ENCODE results near the gene CADM4. TPM values are rescaled to one million over a fixed set of nuclear protein-coding genes. Genes with fewer than 3 reads are reported as not detected.
A peak's percentile ranks its signal among the peaks of the same experiment; 100 is the strongest.

Gene CADM4
- total RNA-seq, 1 donor from 2014 or later: 6.9 TPM

GRCh38 chr19:43643326-43643725 is 3.7 kb upstream of the CADM4 start:
- intact Hi-C loops (cut with micrococcal nuclease): no loop called here
- TF ChIP-seq CTCF (IDR thresholded peaks at IDR 0.05; ENCODE audit: borderline replicate concordance): no peak

GRCh38 chr19:43642531-43642930 is 2.9 kb upstream of the CADM4 start:
- H3K27ac ChIP-seq (replicated peaks): no peak overlapping the region
- no peak for DNase-seq

More at GRCh38 chr19:43643326-43643725, 3.7 kb upstream of the CADM4 start:
- no peak overlapping the region for H3K27ac ChIP-seq (replicated peaks)
- no peak for DNase-seq
- no peaks in the 10 kb centered on the region for H3K9me3 ChIP-seq (replicated peaks)
- H3K36me3 ChIP-seq: peaks cover 21% of the 10 kb centered on the region
- peaks cover 8% of the 10 kb centered on the region for H3K4me1 ChIP-seq
- peaks cover 26% of the 10 kb centered on the region for H3K27me3 ChIP-seq (ENCODE audit: low read depth)
- no peak overlapping the region for H3K4me3 ChIP-seq

GRCh38 chr19:43641333-43641732 is 1.7 kb upstream of the CADM4 start:
- no peak for DNase-seq
- H3K9me3 ChIP-seq (replicated peaks): no peaks in the 10 kb centered on the region
- peaks cover 8% of the 10 kb centered on the region for H3K4me1 ChIP-seq
- no peak for TF ChIP-seq CTCF (IDR thresholded peaks at IDR 0.05; ENCODE audit: borderline replicate concordance)
- intact Hi-C loops (cut with micrococcal nuclease): no loop called here
- H3K27ac ChIP-seq (replicated peaks): no peak overlapping the region
- H3K27me3 ChIP-seq (ENCODE audit: low read depth): peaks cover 43% of the 10 kb centered on the region
- H3K4me3 ChIP-seq: no peak overlapping the region
- peaks cover 3% of the 10 kb centered on the region for H3K36me3 ChIP-seq

More at GRCh38 chr19:43642531-43642930, 2.9 kb upstream of the CADM4 start:
- Histone ChIP-seq H3K27me3 (ENCODE audit: low read depth) (peaks cover 33% of the 10 kb centered on the region), H3K9me3 (replicated peaks) (no peaks in the 10 kb centered on the region), H3K36me3 (peaks cover 14% of the 10 kb centered on the region), H3K4me1 (peaks cover 8% of the 10 kb centered on the region), H3K4me3 (no peak overlapping the region)
- TF ChIP-seq CTCF (IDR thresholded peaks at IDR 0.05; ENCODE audit: borderline replicate concordance): no peak
- intact Hi-C loops (cut with micrococcal nuclease): no loop called here

GRCh38 chr19:43640424-43640757 is 741 bp upstream of the CADM4 start:
- Histone ChIP-seq H3K4me1 (peaks cover 8% of the 10 kb centered on the region), H3K4me3 (peak overlapping the region; percentile 69), H3K36me3 (no peaks in the 10 kb centered on the region), H3K27ac (replicated peaks) (no peak overlapping the region), H3K9me3 (replicated peaks) (no peaks in the 10 kb centered on the region), H3K27me3 (ENCODE audit: low read depth) (peaks cover 49% of the 10 kb centered on the region)
- DNase-seq: no peak
- intact Hi-C loops (cut with micrococcal nuclease): no loop called here
- no peak for TF ChIP-seq CTCF (IDR thresholded peaks at IDR 0.05; ENCODE audit: borderline replicate concordance)

GRCh38 chr19:43638995-43639518 is 593 bp downstream of the CADM4 start:
- peaks cover 57% of the 10 kb centered on the region for H3K27me3 ChIP-seq (ENCODE audit: low read depth)
- intact Hi-C loops (cut with micrococcal nuclease): no loop called here
- H3K36me3 ChIP-seq: no peaks in the 10 kb centered on the region
- H3K4me3 ChIP-seq: peak overlapping the region; percentile 69
- H3K9me3 ChIP-seq (replicated peaks): no peaks in the 10 kb centered on the region
- DNase-seq: no peak
- no peak overlapping the region for H3K27ac ChIP-seq (replicated peaks)
- no peak for TF ChIP-seq CTCF (IDR thresholded peaks at IDR 0.05; ENCODE audit: borderline replicate concordance)
- peaks cover 8% of the 10 kb centered on the region for H3K4me1 ChIP-seq

Measured in left ventricle myocardium inferior (tissue), 1 donor.